Mucosa of descending colon (tissue), 3 donors: ENCODE results near the gene CENPA. TPM values are rescaled to one million over a fixed set of nuclear protein-coding genes. Genes with fewer than 3 reads are reported as not detected.

Experiments
- ATAC-seq: fragments of 200-7000 bp; cut with Tn5 transposase; one replicate; pipeline ENCODE4 v1.9.1; 2020; ENCODE audit warnings: mild to moderate bottlenecking, moderate library complexity
- DNase-seq, 3 donors: peaks; one replicate each; pipeline ENCODE4 v3.0.0-alpha.2; 2020
- H3K36me3 ChIP-seq: fragments of 200-600 bp; one replicate; pipeline ENCODE4 v1.8.0; 2021; ENCODE audit warnings: low read depth, mild to moderate bottlenecking
- H3K4me1 ChIP-seq: fragments of 200-600 bp; one replicate; pipeline ENCODE4 v1.8.0; 2021; ENCODE audit warnings: low read depth, mild to moderate bottlenecking
- H3K4me3 ChIP-seq: fragments of 200-600 bp; one replicate; pipeline ENCODE4 v1.8.0; 2021; ENCODE audit warnings: mild to moderate bottlenecking
- H3K9me3 ChIP-seq: fragments of 200-600 bp; one replicate; pipeline ENCODE4 v1.8.0; 2021; ENCODE audit warnings: mild to moderate bottlenecking
- CTCF ChIP-seq: fragments of 200-600 bp; IDR thresholded peaks from one replicate; pipeline ENCODE4 v1.8.0; 2022; ENCODE audit warnings: antibody characterized with exemption, mild to moderate bottlenecking
- intact Hi-C, 2 donors: fragments of 100-400 bp; cut with DNase I in 1 of 2; cut with micrococcal nuclease in 1 of 2; formaldehyde crosslinking; loops; one replicate each; pipeline versions ENCODE4 v1.11.0 to v1.11.1; 2022; cut with DNase I, micrococcal nuclease
- total RNA-seq, 3 donors: library from RNA; stranded (reverse); fragmentation: NEBNext Ultra II Directional in 2 of 3; extraction: Animal tissue kit (Norgen Biotek cat#: 25700) in 2 of 3; gene quantifications; one replicate each; pipeline versions ENCODE4 v1.2.1 to v1.2.4, GENCODE V29; 2021 to 2023
- donor health status: DM: no; HTN: no; CAD: no; lungs with moderate emphysema.
- donor health status: DM: no; HTN: no; CAD: no.
- donor health status: DM: no; HTN: yes; CAD: no.

CENPA gene
- total RNA-seq, 3 donors from 2014 or later: 1.0 to 10.1 (median 1.7) TPM

GRCh38 chr2:26778098-26778497 is 7.8 kb upstream of the CENPA start:
- Histone ChIP-seq H3K36me3 (no peaks in the 10 kb centered on the region), H3K4me3 (no peak overlapping the region), H3K9me3 (no peaks in the 10 kb centered on the region), H3K4me1 (peaks cover 11% of the 10 kb centered on the region)
- intact Hi-C loops: no loop called here
- ATAC-seq (no peak), DNase-seq (no peak)
- TF ChIP-seq CTCF: no peak

- no peak for DNase-seq
- TF ChIP-seq CTCF: no peak
- peaks cover 10% of the 10 kb centered on the region for H3K4me1 ChIP-seq
- H3K4me3 ChIP-seq: no peak overlapping the region
- intact Hi-C loops: no loop called here
- no peaks in the 10 kb centered on the region for H3K9me3 ChIP-seq
- ATAC-seq: peak; percentile 29
- no peaks in the 10 kb centered on the region for H3K36me3 ChIP-seq
Observed at GRCh38 chr2:26778507-26778906, 7.3 kb upstream of the CENPA start.

- ATAC-seq (no peak), DNase-seq (no peak)
- intact Hi-C loops: no loop called here
- no peaks in the 10 kb centered on the region for H3K9me3 ChIP-seq
- no peaks in the 10 kb centered on the region for H3K36me3 ChIP-seq
- TF ChIP-seq CTCF: no peak
- H3K4me1 ChIP-seq: peaks cover 12% of the 10 kb centered on the region
- H3K4me3 ChIP-seq: no peak overlapping the region
Observed at GRCh38 chr2:26780203-26780760, 5.6 kb upstream of the CENPA start.

GRCh38 chr2:26782876-26783704 is 2.8 kb upstream of the CENPA start:
- H3K9me3 ChIP-seq: no peaks in the 10 kb centered on the region
- no peak for TF ChIP-seq CTCF
- peaks cover 20% of the 10 kb centered on the region for H3K4me1 ChIP-seq
- intact Hi-C loops: no loop called here
- DNase-seq: peak; percentile 58 to 67 (median 59)
- H3K36me3 ChIP-seq: peaks cover 5% of the 10 kb centered on the region
- H3K4me3 ChIP-seq: no peak overlapping the region
- peak; percentile 73 for ATAC-seq

- intact Hi-C loops: no loop called here
- ATAC-seq: no peak
- H3K36me3 ChIP-seq: peaks cover 5% of the 10 kb centered on the region
- DNase-seq: no peak
- peaks cover 9% of the 10 kb centered on the region for H3K4me1 ChIP-seq
- TF ChIP-seq CTCF: no peak
- no peaks in the 10 kb centered on the region for H3K9me3 ChIP-seq
- peak overlapping the region; percentile 46 for H3K4me3 ChIP-seq
Observed at GRCh38 chr2:26784570-26785234, 1.2 kb upstream of the CENPA start.
